GM23338 (cell line): ENCODE results near the gene SYK. TPM values are rescaled to one million over a fixed set of nuclear protein-coding genes. Genes with fewer than 3 reads are reported as not detected.

Source experiments
- ATAC-seq: fragments of 200-7000 bp; cut with Tn5 transposase; 3 replicates; pipeline ENCODE4 v1.9.1; 2020
- DNase-seq: peaks from one replicate; pipeline ENCODE4 v3.0.0-alpha.2; 2015; ENCODE audit warnings: low spot score
- H2AFZ ChIP-seq: fragments of 200-600 bp; sonication (generic); 2 replicates; pipeline ENCODE4 v1.8.0; 2016; ENCODE audit warnings: antibody characterized with exemption, mild to moderate bottlenecking, moderate library complexity
- H3F3A ChIP-seq: fragments of 200-600 bp; sonication (generic); replicated peaks from 2 replicates; pipeline ENCODE4 v1.8.0; 2017; ENCODE audit warnings: antibody characterized with exemption, mixed run types, low read depth
- H3K27ac ChIP-seq: fragments of 200-600 bp; sonication (generic); 2 replicates; pipeline ENCODE4 v1.6.1; 2016; ENCODE audit warnings: low read depth
- H3K27me3 ChIP-seq: fragments of 200-600 bp; sonication (generic); 2 replicates; pipeline ENCODE4 v1.8.0; 2016; ENCODE audit warnings: mild to moderate bottlenecking, mixed run types, moderate library complexity; ENCODE audit not compliant: insufficient read depth
- H3K36me3 ChIP-seq: fragments of 200-600 bp; sonication (generic); 2 replicates; pipeline ENCODE4 v1.8.0; 2016; ENCODE audit warnings: mild to moderate bottlenecking; ENCODE audit not compliant: insufficient read depth
- H3K4me1 ChIP-seq: fragments of 200-600 bp; sonication (generic); 2 replicates; pipeline ENCODE4 v1.8.0; 2016; ENCODE audit warnings: mild to moderate bottlenecking, moderate library complexity; ENCODE audit not compliant: insufficient read depth
- H3K4me2 ChIP-seq: fragments of 200-600 bp; sonication (generic); 2 replicates; pipeline ENCODE4 v1.7.1; 2017; ENCODE audit warnings: mixed run types
- H3K4me3 ChIP-seq: fragments of 200-600 bp; sonication (generic); 2 replicates; pipeline ENCODE4 v1.6.1; 2016; ENCODE audit warnings: mixed run types
- H3K79me2 ChIP-seq: fragments of 200-600 bp; sonication (generic); replicated peaks from 2 replicates; pipeline ENCODE4 v1.8.0; 2017; ENCODE audit warnings: mild to moderate bottlenecking; ENCODE audit not compliant: insufficient read depth
- H3K9me2 ChIP-seq: fragments of 200-600 bp; sonication (generic); 2 replicates; pipeline ENCODE4 v1.8.0; 2017; ENCODE audit not compliant: insufficient read depth
- H4K20me1 ChIP-seq: fragments of 200-600 bp; sonication (generic); replicated peaks from 2 replicates; pipeline ENCODE4 v1.8.0; 2017; ENCODE audit warnings: mild to moderate bottlenecking; ENCODE audit not compliant: insufficient read depth
- H3K27ac Mint-ChIP-seq: 2 replicates; pipeline ENCODE4 v1.8.0; 2020; ENCODE audit warnings: inconsistent platforms, mild to moderate bottlenecking, moderate library complexity, mixed read lengths
- H3K27me3 Mint-ChIP-seq: 3 replicates; pipeline ENCODE4 v1.8.0; 2022; ENCODE audit warnings: low read depth, mild to moderate bottlenecking, moderate library complexity, mixed read lengths, inconsistent platforms; ENCODE audit not compliant: insufficient read depth, poor library complexity
- H3K36me3 Mint-ChIP-seq: 3 replicates; pipeline ENCODE4 v1.8.0; 2021; ENCODE audit warnings: low read depth, mild to moderate bottlenecking, inconsistent platforms, moderate library complexity, mixed read lengths
- H3K4me1 Mint-ChIP-seq: 3 replicates; pipeline ENCODE4 v1.8.0; 2020; ENCODE audit warnings: mild to moderate bottlenecking, inconsistent platforms, mixed read lengths
- H3K4me3 Mint-ChIP-seq: 3 replicates; pipeline ENCODE4 v1.8.0; 2021; ENCODE audit warnings: moderate library complexity, mild to moderate bottlenecking, inconsistent platforms, mixed read lengths
- H3K9me3 Mint-ChIP-seq: 3 replicates; pipeline ENCODE4 v1.8.0; 2020; ENCODE audit warnings: moderate library complexity, mild to moderate bottlenecking, inconsistent platforms, mixed read lengths
- CTCF ChIP-seq, 2 experiments: fragments of 200-600 bp in 1 of 2; sonication (generic) in 1 of 2; conservative IDR thresholded peaks; 2 replicates each; pipeline versions ENCODE4 v1.5.1 to v1.6.1; 2016 to 2017; ENCODE audit warnings: antibody characterized with exemption in 2 of 2, low read depth in 2 of 2, mild to moderate bottlenecking in 2 of 2, moderate library complexity in 1 of 2
- EZH2phosphoT487 ChIP-seq: fragments of 200-600 bp; sonication (generic); IDR thresholded peaks from one replicate; pipeline ENCODE4 v1.8.1; 2018; ENCODE audit warnings: antibody characterized with exemption; ENCODE audit not compliant: unreplicated experiment
- ZNF462 ChIP-seq: fragments of 250-450 bp; sonication (Bioruptor Pico); IDR thresholded peaks from 2 replicates; pipeline ENCODE4 v1.5.0; 2020; ENCODE audit warnings: mild to moderate bottlenecking, moderate library complexity
- polyA plus RNA-seq: library from polyadenylated mRNA; unstranded; fragments of >200 nt; fragmentation: Nextera tagmentation; extraction: Ambion mirVana; gene quantifications from 2 replicates; pipeline ENCODE4 v1.2.1, GENCODE V29; 2016
- total RNA-seq: library from RNA; depleted of rRNA; stranded (reverse); fragments of >200 nt; shearing (Covaris generic); gene quantifications from 2 replicates; pipeline ENCODE4 v1.2.3, GENCODE V29; 2014

The SYK gene
- total and polyA plus RNA-seq, 2 experiments from 2014 or later: 1.5 to 5.8 TPM

GRCh38 chr9:90772386-90772785 lies 29.2 kb upstream of the SYK start:
- TF ChIP-seq ZNF462: no peak
- Mint-ChIP-seq H3K36me3 (peaks cover 26% of the 10 kb centered on the region), H3K27ac (no peak overlapping the region), H3K27me3 (peaks cover 2% of the 10 kb centered on the region), H3K4me3 (no peak overlapping the region), H3K4me1 (no peaks in the 10 kb centered on the region), H3K9me3 (peaks cover 31% of the 10 kb centered on the region)
- Histone ChIP-seq H3K4me2 (no peak overlapping the region), H4K20me1 (no peaks in the 10 kb centered on the region), H2AFZ (no peak overlapping the region), H3K9me2 (no peaks in the 10 kb centered on the region), H3K36me3 (no peaks in the 10 kb centered on the region; the same call in 1 of the 2 replicates), H3F3A (no peaks in the 10 kb centered on the region), H3K27me3 (no peaks in the 10 kb centered on the region), H3K4me3 (no peak overlapping the region), H3K27ac (no peak overlapping the region), H3K4me1 (no peaks in the 10 kb centered on the region), H3K79me2 (no peaks in the 10 kb centered on the region)
- DNase-seq: no peak
- no peak for ATAC-seq

GRCh38 chr9:90773617-90774016 lies 28.0 kb upstream of the SYK start:
- ATAC-seq: peak; percentile 87
- H3K9me3 Mint-ChIP-seq: peaks cover 19% of the 10 kb centered on the region

More at GRCh38 chr9:90773617-90774016, 28.0 kb upstream of the SYK start:
- Histone ChIP-seq H3K27me3 (no peaks in the 10 kb centered on the region), H3K4me3 (no peak overlapping the region), H4K20me1 (no peaks in the 10 kb centered on the region), H3K9me2 (no peaks in the 10 kb centered on the region), H3K4me2 (no peak overlapping the region), H2AFZ (no peak overlapping the region), H3K36me3 (no peaks in the 10 kb centered on the region), H3K27ac (no peak overlapping the region), H3K79me2 (no peaks in the 10 kb centered on the region), H3F3A (no peaks in the 10 kb centered on the region), H3K4me1 (peaks cover 2% of the 10 kb centered on the region)
- Mint-ChIP-seq H3K4me1 (peaks cover 3% of the 10 kb centered on the region; the same call in 2 of the 3 replicates), H3K36me3 (peaks cover 17% of the 10 kb centered on the region), H3K4me3 (no peak overlapping the region), H3K27ac (no peak overlapping the region), H3K27me3 (peaks cover 2% of the 10 kb centered on the region)
- peak; percentile 39 for DNase-seq
- TF ChIP-seq CTCF (conservative IDR thresholded peaks at IDR 0.05; ENCODE audit: low read depth in 2 of 2) (peak; percentile 71), EZH2phosphoT487 (no peak)
